ENCODE data around the gene MYL4.

DNA sequence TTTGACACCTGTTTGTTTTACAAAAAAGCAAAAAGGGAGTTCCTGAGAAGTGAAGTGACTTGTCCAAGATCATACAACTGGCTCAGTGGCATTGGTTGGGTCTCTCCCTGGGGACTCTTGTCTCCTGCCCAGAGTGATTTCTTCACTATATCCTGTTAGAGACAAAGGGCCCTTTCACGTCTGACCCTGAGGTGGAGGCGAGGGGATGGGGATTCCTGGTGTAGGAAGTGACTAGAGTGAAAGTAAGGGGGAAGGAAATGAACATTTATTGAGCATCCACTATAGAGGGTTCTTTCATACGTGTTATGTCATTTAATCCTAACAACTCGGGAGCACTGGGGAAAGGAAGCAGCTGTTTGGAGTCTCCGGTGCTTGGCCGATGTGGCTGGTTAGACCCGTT is 53.4 kb downstream of the MYL4 start:
- TF ChIP-seq EZH2 (IDR thresholded peaks at IDR 0.05): no peak
- TF ChIP-seq POLR2AphosphoS5 (IDR thresholded peaks at IDR 0.05; ENCODE audit: borderline replicate concordance, low read depth, low read length): no peak
- no peak for TF ChIP-seq FOXP2 (optimal IDR thresholded peaks at IDR 0.05; ENCODE audit: control extremely low read depth, extremely low read length, insufficient read depth)
